Activated T-helper 1 cell treated with anti-CD3 and anti-CD28 coated beads, Interleukin-2, amount 50 U/mL, for 16 hours (primary cell): Measurements from ENCODE around the gene MSMB.

ENCODE experiments used
- DNase-seq, 2 donors: peaks; one replicate each; pipeline ENCODE4 v3.0.0-alpha.2; 2020; ENCODE audit warnings: low read depth in 1 of 2, low spot score in 1 of 2

The MSMB gene

GRCh38 chr10:46035923-46036849 is 9.9 kb downstream of the MSMB start:
- no peak for DNase-seq

GRCh38 chr10:46033602-46034011 is 12.5 kb downstream of the MSMB start:
- no peak for DNase-seq

DNA sequence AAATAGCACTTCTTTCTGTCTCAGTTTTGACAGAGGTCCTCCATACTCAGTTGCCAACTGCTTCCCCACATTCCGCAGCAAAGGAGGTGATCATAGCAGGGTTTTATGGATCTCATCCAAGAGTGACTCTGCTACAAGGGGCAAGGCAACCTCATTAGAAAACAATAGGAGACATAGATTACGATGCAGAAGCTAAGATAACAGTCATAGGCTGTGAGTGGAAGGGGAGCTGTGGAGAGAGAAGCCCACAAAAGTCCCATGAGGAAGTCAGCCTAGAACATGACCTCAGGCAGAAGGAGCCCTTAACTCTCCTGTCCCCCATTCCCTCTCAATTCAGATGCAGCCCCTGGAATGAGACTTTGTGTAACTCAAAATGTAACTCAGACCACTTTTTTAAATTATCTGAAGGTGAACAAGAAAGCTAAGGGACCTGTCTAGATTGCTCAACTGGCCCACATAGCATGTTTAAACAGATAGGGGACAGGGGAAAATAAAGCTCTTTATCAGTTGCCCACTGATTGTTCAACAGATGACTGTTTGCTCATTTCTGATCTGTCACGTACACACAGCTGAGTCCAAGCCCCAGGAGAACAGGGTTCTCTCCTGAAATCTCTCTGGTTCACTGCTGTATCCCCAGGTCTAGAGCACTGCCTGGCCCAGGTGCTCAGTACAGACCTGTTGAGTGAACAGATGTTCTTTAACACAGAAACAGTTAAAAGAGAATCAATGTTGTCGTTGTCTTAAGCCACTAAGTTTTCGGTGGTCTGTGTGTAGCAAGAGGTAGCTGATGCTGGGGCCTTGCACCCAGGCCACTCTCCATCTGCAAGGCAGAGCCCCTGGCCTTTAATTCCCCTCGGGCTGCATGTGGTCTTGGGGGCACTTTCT is 14.2 kb downstream of the MSMB start:
- DNase-seq: no peak

GRCh38 chr10:46030091-46030937 is 15.8 kb downstream of the MSMB start, which contains the start of gene NCOA4:
TSS of gene NCOA4 (minus strand) at chr10:46030623. CDS start at chr10:46016680, 13,943 bp downstream.
- peak; percentile 89 to 91 for DNase-seq

DNA sequence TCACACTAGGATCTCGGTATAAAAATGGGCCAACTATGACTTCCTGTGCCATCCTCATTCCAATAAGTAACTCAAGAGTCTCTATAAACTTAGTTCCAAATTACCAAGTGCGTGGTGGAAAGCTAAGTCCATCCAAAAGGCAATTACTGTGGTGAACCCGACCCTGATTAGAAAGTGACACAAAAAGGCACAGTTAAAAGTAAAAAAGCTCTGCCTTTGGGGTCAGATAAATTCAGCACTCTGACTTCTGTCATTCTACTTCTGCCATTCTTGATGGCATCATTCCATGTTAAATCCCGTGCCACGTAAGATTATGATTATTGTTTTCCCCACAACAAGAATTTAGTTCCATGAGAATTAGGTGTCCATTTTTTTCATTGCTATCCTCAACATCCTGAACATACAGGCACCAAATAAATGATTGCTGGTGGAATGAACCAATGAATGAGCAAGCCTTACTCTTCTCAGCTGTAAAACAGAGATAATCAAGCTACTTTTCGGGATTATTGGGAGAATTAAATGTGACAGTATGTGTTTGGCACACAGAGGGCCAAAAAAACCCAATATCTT is 16.5 kb downstream of the MSMB start:
- DNase-seq: no peak

- no peak for DNase-seq
Observed at GRCh38 chr10:46028584-46029460, 17.2 kb downstream of the MSMB start.

DNA sequence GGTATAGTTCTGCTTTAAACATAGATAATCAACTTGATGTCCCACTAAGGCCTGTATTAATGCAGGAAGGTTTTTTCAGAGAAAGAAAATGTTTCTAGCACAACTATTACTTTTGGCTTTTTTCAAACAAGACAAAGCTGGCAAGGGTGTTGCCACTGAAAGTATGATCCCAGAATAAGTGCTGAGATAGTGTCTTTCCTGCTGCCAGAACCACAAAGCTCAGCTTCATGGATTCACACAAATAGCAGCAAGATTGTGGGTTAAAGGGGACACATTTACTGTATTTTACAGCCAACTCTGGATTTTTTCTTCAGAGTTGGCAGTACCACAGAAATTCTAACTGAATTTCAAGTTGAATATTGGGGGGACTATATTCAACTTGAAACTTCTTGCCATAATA is 20.0 kb downstream of the MSMB start:
- DNase-seq: no peak

DNA sequence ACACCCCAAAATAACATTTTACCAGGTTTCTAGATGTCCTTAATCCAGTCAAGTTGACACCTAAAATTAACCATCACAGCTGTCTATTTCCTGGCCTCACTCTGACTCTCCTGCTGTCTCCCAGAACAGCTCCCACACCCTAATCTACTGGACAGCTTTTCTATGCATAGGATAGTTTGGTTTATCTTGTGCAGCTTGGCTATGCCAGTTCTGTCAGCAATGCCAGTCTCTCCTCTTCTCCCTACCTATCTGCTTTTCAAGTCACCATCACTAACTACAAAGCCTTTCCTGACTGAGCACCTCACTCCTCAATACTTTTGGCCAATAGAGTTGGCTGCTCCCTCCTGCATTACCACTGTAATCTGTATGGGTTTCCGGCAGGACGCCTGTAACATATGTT is 20.7 kb downstream of the MSMB start:
- no peak for DNase-seq

DNA sequence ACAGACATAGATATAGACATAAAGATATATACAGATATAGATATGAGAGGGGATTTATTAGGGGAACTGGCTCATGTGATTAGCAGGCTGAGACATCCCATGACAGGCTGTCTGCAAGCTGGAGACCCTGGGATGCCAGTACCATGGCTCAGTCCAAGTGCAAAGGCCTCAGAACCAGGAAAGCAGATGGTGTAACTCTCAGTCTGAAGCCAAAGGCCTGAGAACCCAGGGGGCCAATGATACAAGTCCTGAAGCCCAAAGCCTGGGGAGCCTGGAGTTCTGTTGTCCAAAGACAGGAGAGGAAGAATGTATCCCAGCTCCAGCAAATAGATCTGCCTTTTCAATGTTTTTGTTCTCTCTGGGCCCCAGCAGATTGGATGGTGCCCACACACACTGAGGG is 21.1 kb downstream of the MSMB start:
- DNase-seq: no peak

DNA sequence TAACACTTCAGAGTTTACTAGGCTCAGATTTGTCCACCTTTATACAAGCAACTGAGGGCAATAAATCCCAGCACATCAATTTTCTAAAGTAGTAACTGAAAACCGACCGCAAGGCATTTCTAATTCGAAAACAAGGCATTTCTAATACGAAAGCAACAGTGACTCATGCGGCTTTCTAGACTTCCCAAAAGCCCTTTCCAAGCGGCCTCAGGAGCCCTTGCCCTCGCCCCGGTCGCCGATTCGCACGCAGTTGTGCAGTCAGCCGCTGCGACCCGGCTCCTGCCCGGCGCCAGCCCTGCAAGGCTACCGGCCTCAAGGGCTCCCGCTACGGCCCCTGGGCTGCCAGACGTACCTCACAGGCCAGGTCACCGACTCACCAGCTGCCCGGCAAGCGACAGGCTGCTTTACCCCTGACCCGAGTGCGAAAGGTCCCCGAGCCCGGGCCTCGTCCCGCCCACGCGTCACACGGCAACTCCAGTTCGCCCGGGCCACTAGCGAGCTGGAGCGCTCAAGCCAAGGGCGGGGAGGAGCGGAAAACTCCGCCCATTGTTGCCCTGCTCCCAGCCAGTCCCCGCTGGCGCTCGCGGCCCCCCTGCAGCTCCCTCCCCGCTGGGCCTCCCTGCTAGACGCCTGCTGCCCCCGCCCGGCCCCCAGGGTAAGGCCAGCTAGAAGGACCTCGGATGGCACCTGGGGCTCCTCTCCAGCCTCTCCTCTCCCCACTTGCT is 22.9 kb downstream of the MSMB start:
- peak; percentile 55 to 69 for DNase-seq

DNA sequence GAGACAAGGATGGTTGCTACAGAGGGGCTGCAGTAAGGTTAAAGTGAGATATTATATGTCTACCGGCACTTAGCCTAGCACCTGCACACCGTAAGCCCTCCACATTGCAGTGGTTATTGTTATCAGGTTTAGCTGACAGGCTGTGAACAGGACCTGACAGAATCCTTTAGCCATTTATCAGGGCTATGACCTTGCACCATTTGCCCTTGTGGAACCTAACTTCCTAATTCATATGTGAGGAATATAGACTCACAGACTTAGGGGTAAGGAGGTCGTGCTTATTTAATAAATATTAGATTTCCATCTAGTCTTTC is 25.8 kb downstream of the MSMB start:
- no peak for DNase-seq

DNA sequence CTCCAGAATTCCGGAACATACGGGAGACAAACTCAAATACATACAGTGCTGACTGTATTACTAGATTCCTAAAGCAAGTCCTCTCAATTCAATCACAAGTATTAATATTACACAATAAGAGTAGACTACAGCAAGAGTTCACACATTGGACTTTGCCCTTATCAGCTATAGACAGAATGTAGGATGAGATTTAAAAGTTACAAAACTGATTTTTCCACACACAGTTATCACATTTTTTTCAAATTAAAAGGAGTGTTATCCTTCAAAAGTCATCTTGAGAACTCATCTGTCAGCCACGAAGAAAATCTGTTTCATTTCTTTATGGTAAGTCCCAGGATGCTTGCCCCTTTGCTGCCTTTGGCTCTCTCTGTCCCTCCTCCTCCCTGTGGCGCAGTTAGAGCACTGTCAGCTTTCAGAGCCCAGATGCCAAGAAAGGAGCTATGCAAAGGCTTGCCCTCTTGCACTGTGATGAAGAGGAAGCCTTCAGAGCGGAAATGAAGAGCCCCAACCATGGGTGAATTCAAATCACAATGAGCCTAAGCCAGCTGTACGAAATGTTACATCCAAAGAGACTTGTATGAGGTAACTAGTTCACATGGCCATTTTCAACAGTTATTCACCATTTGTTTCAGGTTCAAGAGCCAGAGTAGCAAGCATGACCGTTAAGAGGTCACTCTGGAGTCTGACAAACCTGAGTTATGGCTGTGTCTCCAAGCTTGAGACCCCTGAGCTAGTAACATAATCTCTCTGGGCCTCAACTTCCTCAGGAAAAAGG is 26.3 kb downstream of the MSMB start:
- DNase-seq: no peak

DNA sequence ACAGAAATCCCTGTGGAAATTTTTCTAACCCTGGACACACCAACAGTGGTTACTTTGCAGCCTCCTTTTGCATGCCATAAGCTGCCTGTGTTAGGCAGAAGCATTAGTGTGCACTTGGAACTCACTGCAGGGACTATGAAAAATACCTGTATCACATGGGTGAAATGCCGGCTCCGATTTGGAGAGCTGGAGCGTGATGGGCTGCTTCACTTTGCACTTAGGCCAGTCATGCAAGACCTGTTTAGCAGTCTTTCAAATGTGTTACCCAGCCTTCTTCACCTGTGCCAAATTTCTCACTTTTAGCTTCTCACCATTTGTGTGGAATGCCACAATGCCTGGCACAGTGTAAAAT is 26.9 kb downstream of the MSMB start:
- no peak for DNase-seq

DNA sequence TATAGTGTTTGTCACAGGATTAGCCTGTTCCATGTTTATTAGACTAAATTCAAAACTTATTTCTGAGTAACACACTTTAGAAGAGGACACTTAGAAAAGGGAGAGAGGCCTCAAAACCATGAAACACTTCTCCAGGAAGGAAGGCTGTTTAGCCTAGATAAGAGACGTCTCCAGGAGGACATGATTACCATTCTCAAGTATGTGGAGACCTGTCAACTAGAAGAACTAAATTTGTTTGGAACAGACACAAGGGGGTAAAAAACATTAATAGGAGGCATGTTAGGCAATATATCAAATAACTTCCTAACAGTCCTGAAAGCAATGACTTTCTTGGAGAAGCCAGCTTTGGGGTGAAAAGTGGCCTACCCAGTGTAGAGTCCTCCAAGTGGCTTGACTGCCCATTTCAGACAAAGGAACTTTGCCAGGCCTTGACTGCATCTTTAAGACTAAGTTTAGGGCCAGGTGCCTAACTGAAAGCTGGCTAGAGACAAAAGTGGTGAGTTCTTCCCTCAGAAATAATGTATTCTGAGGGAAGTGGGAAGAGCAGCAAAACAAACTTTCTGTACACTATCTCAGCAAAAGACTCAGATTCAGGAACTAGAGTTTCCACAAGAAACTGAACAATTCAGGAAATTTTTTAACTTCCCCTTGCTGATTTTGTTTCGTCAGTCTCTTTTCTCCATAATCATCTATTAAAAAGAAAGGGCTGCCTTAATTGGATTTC is 27.5 kb downstream of the MSMB start:
- no peak for DNase-seq

- DNase-seq: no peak
Observed at GRCh38 chr10:46017733-46018132, 28.3 kb downstream of the MSMB start.

- DNase-seq: no peak
Observed at GRCh38 chr10:46016811-46017210, 29.3 kb downstream of the MSMB start.

DNA sequence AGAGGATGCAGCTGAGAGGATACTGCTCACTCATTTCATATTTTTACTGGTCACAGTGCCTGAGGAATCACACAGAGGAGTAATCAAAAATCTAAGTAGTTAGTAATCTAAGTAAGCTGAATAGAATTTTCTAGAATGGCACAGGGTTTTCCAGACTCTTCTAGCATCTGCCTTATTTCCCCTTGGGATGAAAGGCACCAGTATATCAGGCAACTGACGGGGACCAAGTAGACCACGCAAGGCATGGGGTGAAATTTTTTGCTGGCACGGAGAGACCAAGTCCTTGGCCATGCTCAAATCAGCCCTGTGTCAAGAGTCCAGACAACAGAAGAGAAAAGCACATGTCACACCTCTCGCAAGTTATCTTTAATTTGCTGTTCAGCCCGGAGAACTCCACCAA is 29.9 kb downstream of the MSMB start:
- no peak for DNase-seq
